ENCODE results near the gene GPC5. TPM values are rescaled to one million over a fixed set of nuclear protein-coding genes. Genes with fewer than 3 reads are reported as not detected.

GPC5 gene
- polyA plus RNA-seq, 1 experiment, result not detected

DNA sequence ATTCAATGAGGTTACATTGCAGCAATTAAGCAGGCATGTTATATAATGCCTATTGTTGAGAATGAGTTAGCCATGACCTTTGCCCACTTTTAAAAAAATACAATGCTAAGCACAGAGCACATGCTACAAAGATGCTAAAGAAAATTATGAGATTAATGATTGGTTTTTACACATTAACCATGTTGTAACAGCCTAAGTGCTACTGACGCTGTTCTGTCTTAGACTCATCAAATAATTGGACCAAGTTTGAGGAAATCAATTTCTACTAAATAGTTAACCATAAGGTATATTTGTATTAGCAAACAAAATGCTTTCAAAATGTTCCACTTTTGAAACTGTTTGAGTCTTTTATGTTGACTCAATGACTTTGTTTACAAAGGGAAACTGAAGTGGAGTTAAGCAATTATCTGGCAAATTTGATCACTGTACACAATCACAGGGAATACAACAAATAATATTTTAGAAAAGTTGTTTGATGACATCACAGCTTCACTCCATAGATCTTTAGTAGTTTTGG is 36.6 kb upstream of the GPC5 start:
- Histone ChIP-seq H3K36me3 (ENCODE audit: control insufficient read depth, insufficient read depth, low read length) (no peaks in the 10 kb centered on the region), H3K4me3 (ENCODE audit: low read depth, low read length) (no peak overlapping the region), H3K27me3 (ENCODE audit: control insufficient read depth, insufficient read depth, low read length) (no peaks in the 10 kb centered on the region)
- TF ChIP-seq CTCF (IDR thresholded peaks at IDR 0.05; ENCODE audit: insufficient read depth, low read depth, low read length), result no peak
- DNase-seq (ENCODE audit: low read depth), result no peak
- ChIA-PET CTCF (no interaction called here), POLR2A (no interaction called here)

GRCh38 chr13:91362908-91363307 is 35.5 kb upstream of the GPC5 start:
- ChIA-PET CTCF (no interaction called here), POLR2A (no interaction called here)
- Histone ChIP-seq H3K4me3 (ENCODE audit: low read depth, low read length) (no peak overlapping the region), H3K36me3 (ENCODE audit: control insufficient read depth, insufficient read depth, low read length) (no peaks in the 10 kb centered on the region), H3K27me3 (ENCODE audit: control insufficient read depth, insufficient read depth, low read length) (no peaks in the 10 kb centered on the region)
- DNase-seq (ENCODE audit: low read depth), result no peak
- TF ChIP-seq CTCF (IDR thresholded peaks at IDR 0.05; ENCODE audit: insufficient read depth, low read depth, low read length), result no peak

DNA sequence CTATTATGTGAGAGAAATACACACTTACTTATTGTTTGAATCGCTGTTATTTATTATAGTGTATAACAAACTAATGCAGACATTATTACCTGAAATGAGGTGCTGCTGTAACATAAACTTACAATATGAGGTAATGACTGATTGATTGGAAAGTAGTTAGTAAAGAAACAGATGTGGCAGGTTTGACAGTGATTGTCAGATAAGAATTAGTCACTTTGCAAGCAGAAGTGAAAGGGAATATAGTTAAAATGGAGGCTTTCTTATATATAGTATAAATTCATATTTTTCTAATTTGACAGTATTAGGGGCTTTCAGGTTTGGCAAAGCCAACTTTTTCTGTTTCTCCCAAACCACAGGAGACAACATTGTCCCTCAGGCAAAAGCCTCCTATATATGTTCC is 30.3 kb upstream of the GPC5 start:
- CTCF ChIA-PET, result no interaction called here
- Histone ChIP-seq H3K36me3 (ENCODE audit: control insufficient read depth, insufficient read depth, low read length) (no peaks in the 10 kb centered on the region), H3K4me3 (ENCODE audit: low read depth, low read length) (no peak overlapping the region), H3K27me3 (ENCODE audit: control insufficient read depth, insufficient read depth, low read length) (peaks cover 4% of the 10 kb centered on the region)
- POLR2A ChIA-PET, result no interaction called here
- TF ChIP-seq CTCF (IDR thresholded peaks at IDR 0.05; ENCODE audit: insufficient read depth, low read depth, low read length), result no peak
- no peak for DNase-seq (ENCODE audit: low read depth)

- no peak for TF ChIP-seq CTCF (IDR thresholded peaks at IDR 0.05; ENCODE audit: insufficient read depth, low read depth, low read length)
- ChIA-PET POLR2A (no interaction called here), CTCF (interaction anchor here (0.9 to 1.6 kb wide), 3 partner anchors 11 to 354 kb away, joined by 3 to 4 read pairs (median 4); no protein-coding TSS in a partner anchor)
- Histone ChIP-seq H3K4me3 (ENCODE audit: low read depth, low read length) (no peak overlapping the region), H3K36me3 (ENCODE audit: control insufficient read depth, insufficient read depth, low read length) (no peaks in the 10 kb centered on the region), H3K27me3 (ENCODE audit: control insufficient read depth, insufficient read depth, low read length) (peaks cover 4% of the 10 kb centered on the region)
- no peak for DNase-seq (ENCODE audit: low read depth)
Observed at GRCh38 chr13:91368676-91369440, 29.6 kb upstream of the GPC5 start.

DNA sequence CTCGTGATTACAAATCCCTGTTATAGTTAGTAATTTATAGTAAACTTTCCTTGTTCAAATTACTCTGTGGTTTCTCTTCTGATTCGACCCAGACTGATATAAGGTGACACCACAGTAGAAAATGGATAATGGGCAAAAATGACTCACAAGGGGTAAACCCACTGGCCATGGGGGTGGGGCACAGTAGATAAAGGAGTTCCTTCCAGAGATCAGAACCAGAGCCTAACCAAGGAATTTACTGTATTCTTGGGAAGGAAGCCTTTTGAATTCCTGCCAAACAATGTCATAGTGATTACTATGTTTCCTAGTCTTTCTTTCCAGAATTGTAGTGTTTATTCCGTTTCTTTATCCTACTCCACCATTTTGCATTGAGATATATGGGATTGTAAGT is 29.0 kb upstream of the GPC5 start:
- H3K27me3 ChIP-seq (ENCODE audit: control insufficient read depth, insufficient read depth, low read length), result peaks cover 4% of the 10 kb centered on the region
- no peak overlapping the region for H3K4me3 ChIP-seq (ENCODE audit: low read depth, low read length)
- DNase-seq (ENCODE audit: low read depth), result no peak
- POLR2A ChIA-PET, result no interaction called here
- no peak for TF ChIP-seq CTCF (IDR thresholded peaks at IDR 0.05; ENCODE audit: insufficient read depth, low read depth, low read length)
- no peaks in the 10 kb centered on the region for H3K36me3 ChIP-seq (ENCODE audit: control insufficient read depth, insufficient read depth, low read length)
- CTCF ChIA-PET, result interaction anchor here (0.9 to 1.6 kb wide), 3 partner anchors 11 to 354 kb away, joined by 3 to 4 read pairs (median 4); no protein-coding TSS in a partner anchor
